ENCODE data around the gene COX6A1. TPM values are rescaled to one million over a fixed set of nuclear protein-coding genes. Genes with fewer than 3 reads are reported as not detected.
"Not testable (repeated sequence)": the region's sequence is repeated elsewhere in the genome, so short reads cannot be mapped to it uniquely, and the experiment has no call there.

COX6A1 gene
- total RNA-seq, 1 donor from 2014 or later = 231 TPM

DNA sequence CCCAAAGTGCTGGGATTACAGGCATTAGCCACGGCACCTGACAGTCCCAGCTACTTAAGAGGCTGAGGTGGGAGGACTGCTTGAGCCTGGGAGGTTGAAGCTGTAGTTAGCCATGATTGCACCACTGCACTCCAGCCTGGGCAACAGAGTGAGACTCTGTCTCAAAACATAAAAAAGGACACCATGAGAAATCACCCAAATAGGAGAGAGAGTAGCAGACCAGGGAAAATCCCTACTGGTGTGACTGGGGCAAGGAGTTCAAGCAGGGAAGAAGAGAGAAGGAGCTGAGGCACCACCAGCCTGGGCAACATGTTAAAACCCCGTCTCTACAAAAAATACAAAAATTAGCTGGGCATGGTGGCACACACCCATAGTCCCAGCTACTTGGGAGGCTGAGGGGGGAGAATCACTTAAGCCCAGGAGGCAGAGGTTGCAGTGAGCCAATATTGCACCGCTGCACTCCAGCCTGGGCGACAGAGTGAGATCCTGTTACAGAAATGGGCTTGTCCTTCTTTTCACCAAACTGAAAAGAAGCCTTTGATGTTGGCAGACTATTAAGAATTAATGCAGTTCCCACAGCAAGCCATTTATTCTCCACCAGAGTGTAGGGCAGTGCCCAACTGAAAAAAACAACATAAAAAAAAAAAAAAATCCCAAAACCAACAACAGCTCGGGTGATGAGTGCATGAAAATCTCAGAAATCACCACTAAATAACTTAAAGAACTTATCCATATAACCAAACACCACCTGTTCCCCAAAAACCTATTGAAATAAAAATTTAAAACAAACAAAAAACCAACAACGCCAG, 36.1 kb downstream of the COX6A1 start:
- Histone ChIP-seq H3K27me3 (ENCODE audit: control insufficient read depth in 3 of 3, insufficient read depth in 3 of 3, low read length in 3 of 3) (no peaks in the 10 kb centered on the region), H3K36me3 (ENCODE audit: control insufficient read depth in 3 of 3, insufficient read depth in 3 of 3, low read length in 3 of 3) (no peaks in the 10 kb centered on the region), H3K4me3 (ENCODE audit: low read length in 3 of 3) (no peak overlapping the region), H3K4me1 (ENCODE audit: control insufficient read depth in 3 of 3, insufficient read depth in 3 of 3, low read length in 3 of 3) (peaks cover 5 to 6% (median 6%) of the 10 kb centered on the region in 3 donors), H3K9ac (ENCODE audit: low read depth in 1 of 3, low read length in 3 of 3) (no peak overlapping the region), H3K27ac (ENCODE audit: low read depth, low read length) (no peak overlapping the region), H3K9me3 (ENCODE audit: control insufficient read depth in 3 of 3, low read length in 3 of 3) (no peaks in the 10 kb centered on the region)

GRCh38 chr12:120474616-120474960, 36.7 kb downstream of the COX6A1 start:
- no peak overlapping the region for H3K27ac ChIP-seq (ENCODE audit: low read depth, low read length)
- no peaks in the 10 kb centered on the region for H3K36me3 ChIP-seq (ENCODE audit: control insufficient read depth in 3 of 3, insufficient read depth in 3 of 3, low read length in 3 of 3)
- peaks cover 5 to 6% (median 6%) of the 10 kb centered on the region in 3 donors for H3K4me1 ChIP-seq (ENCODE audit: control insufficient read depth in 3 of 3, insufficient read depth in 3 of 3, low read length in 3 of 3)
- H3K9me3 ChIP-seq (ENCODE audit: control insufficient read depth in 3 of 3, low read length in 3 of 3) = no peaks in the 10 kb centered on the region
- no peak overlapping the region for H3K9ac ChIP-seq (ENCODE audit: low read depth in 1 of 3, low read length in 3 of 3)
- H3K27me3 ChIP-seq (ENCODE audit: control insufficient read depth in 3 of 3, insufficient read depth in 3 of 3, low read length in 3 of 3) = no peaks in the 10 kb centered on the region
- H3K4me3 ChIP-seq (ENCODE audit: low read length in 3 of 3) = no peak overlapping the region

DNA sequence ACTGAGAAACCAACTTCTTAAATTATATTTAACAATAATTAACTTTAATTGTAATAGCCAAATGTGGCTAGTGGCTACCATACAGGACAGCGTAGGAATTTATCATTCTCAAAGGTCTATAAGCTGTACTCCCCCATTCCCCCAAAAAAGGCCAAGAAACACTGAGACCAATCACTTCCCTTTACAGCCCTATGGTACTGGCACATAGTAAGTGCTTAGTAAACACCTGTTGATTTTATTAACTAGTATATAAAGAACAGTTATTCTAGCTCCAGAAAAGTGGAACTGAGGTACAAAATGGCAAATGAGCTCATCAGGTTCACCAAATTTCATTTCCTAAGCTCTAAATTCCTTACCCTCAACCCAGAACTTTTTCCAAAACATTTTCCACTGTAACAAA, 37.7 kb downstream of the COX6A1 start:
- H3K4me3 ChIP-seq (ENCODE audit: low read length in 3 of 3) = no peak overlapping the region
- no peaks in the 10 kb centered on the region for H3K27me3 ChIP-seq (ENCODE audit: control insufficient read depth in 3 of 3, insufficient read depth in 3 of 3, low read length in 3 of 3)
- H3K36me3 ChIP-seq (ENCODE audit: control insufficient read depth in 3 of 3, insufficient read depth in 3 of 3, low read length in 3 of 3) = no peaks in the 10 kb centered on the region
- no peak overlapping the region for H3K27ac ChIP-seq (ENCODE audit: low read depth, low read length)
- H3K9ac ChIP-seq (ENCODE audit: low read depth in 1 of 3, low read length in 3 of 3) = no peak overlapping the region
- no peaks in the 10 kb centered on the region for H3K9me3 ChIP-seq (ENCODE audit: control insufficient read depth in 3 of 3, low read length in 3 of 3)
- no peaks in the 10 kb centered on the region for H3K4me1 ChIP-seq (ENCODE audit: control insufficient read depth in 3 of 3, insufficient read depth in 3 of 3, low read length in 3 of 3)

- H3K4me3 ChIP-seq (ENCODE audit: low read length in 3 of 3) = no peak overlapping the region
- no peaks in the 10 kb centered on the region for H3K27me3 ChIP-seq (ENCODE audit: control insufficient read depth in 3 of 3, insufficient read depth in 3 of 3, low read length in 3 of 3)
- no peaks in the 10 kb centered on the region for H3K4me1 ChIP-seq (ENCODE audit: control insufficient read depth in 3 of 3, insufficient read depth in 3 of 3, low read length in 3 of 3)
- no peak overlapping the region for H3K9ac ChIP-seq (ENCODE audit: low read depth in 1 of 3, low read length in 3 of 3)
- no peak overlapping the region for H3K27ac ChIP-seq (ENCODE audit: low read depth, low read length)
- H3K9me3 ChIP-seq (ENCODE audit: control insufficient read depth in 3 of 3, low read length in 3 of 3) = no peaks in the 10 kb centered on the region
- H3K36me3 ChIP-seq (ENCODE audit: control insufficient read depth in 3 of 3, insufficient read depth in 3 of 3, low read length in 3 of 3) = peaks cover 0 to 4% (median 0%) of the 10 kb centered on the region in 3 donors
These were observed 41.5 kb downstream of the COX6A1 start for GRCh38 chr12:120479458-120479857.

DNA sequence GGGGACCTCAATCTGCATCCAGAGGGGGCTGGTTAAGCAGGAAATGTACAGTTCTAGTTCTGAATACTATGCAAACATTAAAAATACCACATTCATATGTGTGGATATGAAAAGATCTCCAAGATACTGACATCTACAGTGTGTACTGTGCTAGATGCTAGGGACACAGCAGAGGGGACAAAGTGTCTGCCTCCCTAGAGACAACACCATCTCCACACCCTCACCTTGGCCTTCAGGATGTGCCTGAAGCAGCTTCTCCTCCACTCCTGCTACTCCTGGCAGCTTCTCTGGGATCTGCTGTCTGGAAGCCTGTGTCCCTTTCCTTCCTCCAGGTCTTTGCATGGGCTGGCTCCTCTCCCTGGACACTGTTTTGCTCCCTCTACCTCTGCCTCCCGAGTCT, 42.3 kb downstream of the COX6A1 start:
- no peak overlapping the region for H3K9ac ChIP-seq (ENCODE audit: low read depth in 1 of 3, low read length in 3 of 3)
- no peak overlapping the region for H3K27ac ChIP-seq (ENCODE audit: low read depth, low read length)
- peaks cover 0 to 4% (median 0%) of the 10 kb centered on the region in 3 donors for H3K36me3 ChIP-seq (ENCODE audit: control insufficient read depth in 3 of 3, insufficient read depth in 3 of 3, low read length in 3 of 3)
- H3K9me3 ChIP-seq (ENCODE audit: control insufficient read depth in 3 of 3, low read length in 3 of 3) = no peaks in the 10 kb centered on the region
- H3K4me3 ChIP-seq (ENCODE audit: low read length in 3 of 3) = no peak overlapping the region
- no peaks in the 10 kb centered on the region for H3K4me1 ChIP-seq (ENCODE audit: control insufficient read depth in 3 of 3, insufficient read depth in 3 of 3, low read length in 3 of 3)
- no peaks in the 10 kb centered on the region for H3K27me3 ChIP-seq (ENCODE audit: control insufficient read depth in 3 of 3, insufficient read depth in 3 of 3, low read length in 3 of 3)

DNA sequence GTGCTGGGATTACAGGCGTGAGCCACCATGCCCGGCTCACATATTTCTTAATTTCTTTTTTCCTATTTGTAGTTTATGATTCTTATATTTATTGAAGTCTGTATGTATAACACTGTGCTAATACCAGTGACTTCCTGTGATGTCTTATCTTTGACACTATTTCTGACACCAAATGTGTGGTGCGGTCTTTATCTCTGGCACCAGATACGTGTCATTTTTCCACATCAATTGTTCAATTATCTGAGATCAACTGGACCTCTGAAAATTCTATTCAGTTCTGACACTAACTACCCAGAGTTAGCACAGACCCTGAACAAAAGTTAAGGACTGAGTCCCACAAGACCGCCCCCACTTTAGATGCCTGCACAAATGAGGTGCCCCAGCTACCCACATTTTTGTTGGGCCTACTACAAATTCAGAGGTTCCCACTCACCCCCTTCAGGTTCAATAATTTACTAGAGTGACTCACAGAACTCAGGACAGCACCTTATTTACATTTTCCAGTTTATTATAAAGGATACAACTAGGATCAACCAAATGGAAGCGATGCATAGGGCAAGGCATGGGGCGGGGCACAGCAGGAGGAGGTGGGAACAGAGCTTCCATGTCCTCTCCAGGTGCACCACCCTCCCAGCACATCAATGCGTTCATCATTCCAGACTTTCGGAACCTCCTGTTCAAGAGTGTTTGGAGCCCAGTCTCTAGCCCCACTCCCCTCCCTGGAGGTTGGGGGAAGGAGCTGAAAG, 43.3 kb downstream of the COX6A1 start:
- Histone ChIP-seq H3K36me3 (ENCODE audit: control insufficient read depth in 3 of 3, insufficient read depth in 3 of 3, low read length in 3 of 3) (peaks cover 0 to 4% (median 0%) of the 10 kb centered on the region in 3 donors), H3K9ac (ENCODE audit: low read depth in 1 of 3, low read length in 3 of 3) (no peak overlapping the region), H3K27ac (ENCODE audit: low read depth, low read length) (no peak overlapping the region)

GRCh38 chr12:120483621-120484020, 45.7 kb downstream of the COX6A1 start:
- no peak overlapping the region for H3K4me3 ChIP-seq (ENCODE audit: low read length in 3 of 3)
- peaks cover 0 to 9% (median 0%) of the 10 kb centered on the region in 3 donors for H3K36me3 ChIP-seq (ENCODE audit: control insufficient read depth in 3 of 3, insufficient read depth in 3 of 3, low read length in 3 of 3)
- no peaks in the 10 kb centered on the region for H3K9me3 ChIP-seq (ENCODE audit: control insufficient read depth in 3 of 3, low read length in 3 of 3)
- H3K27me3 ChIP-seq (ENCODE audit: control insufficient read depth in 3 of 3, insufficient read depth in 3 of 3, low read length in 3 of 3) = no peaks in the 10 kb centered on the region
- H3K27ac ChIP-seq (ENCODE audit: low read depth, low read length) = no peak overlapping the region
- no peak overlapping the region for H3K9ac ChIP-seq (ENCODE audit: low read depth in 1 of 3, low read length in 3 of 3)
- no peaks in the 10 kb centered on the region for H3K4me1 ChIP-seq (ENCODE audit: control insufficient read depth in 3 of 3, insufficient read depth in 3 of 3, low read length in 3 of 3)

More for the DNA sequence above, 43.3 kb downstream of the COX6A1 start:
- Histone ChIP-seq H3K4me1 (ENCODE audit: control insufficient read depth in 3 of 3, insufficient read depth in 3 of 3, low read length in 3 of 3) (no peaks in the 10 kb centered on the region), H3K9me3 (ENCODE audit: control insufficient read depth in 3 of 3, low read length in 3 of 3) (no peaks in the 10 kb centered on the region), H3K27me3 (ENCODE audit: control insufficient read depth in 3 of 3, insufficient read depth in 3 of 3, low read length in 3 of 3) (no peaks in the 10 kb centered on the region), H3K4me3 (ENCODE audit: low read length in 3 of 3) (no peak overlapping the region)

DNA sequence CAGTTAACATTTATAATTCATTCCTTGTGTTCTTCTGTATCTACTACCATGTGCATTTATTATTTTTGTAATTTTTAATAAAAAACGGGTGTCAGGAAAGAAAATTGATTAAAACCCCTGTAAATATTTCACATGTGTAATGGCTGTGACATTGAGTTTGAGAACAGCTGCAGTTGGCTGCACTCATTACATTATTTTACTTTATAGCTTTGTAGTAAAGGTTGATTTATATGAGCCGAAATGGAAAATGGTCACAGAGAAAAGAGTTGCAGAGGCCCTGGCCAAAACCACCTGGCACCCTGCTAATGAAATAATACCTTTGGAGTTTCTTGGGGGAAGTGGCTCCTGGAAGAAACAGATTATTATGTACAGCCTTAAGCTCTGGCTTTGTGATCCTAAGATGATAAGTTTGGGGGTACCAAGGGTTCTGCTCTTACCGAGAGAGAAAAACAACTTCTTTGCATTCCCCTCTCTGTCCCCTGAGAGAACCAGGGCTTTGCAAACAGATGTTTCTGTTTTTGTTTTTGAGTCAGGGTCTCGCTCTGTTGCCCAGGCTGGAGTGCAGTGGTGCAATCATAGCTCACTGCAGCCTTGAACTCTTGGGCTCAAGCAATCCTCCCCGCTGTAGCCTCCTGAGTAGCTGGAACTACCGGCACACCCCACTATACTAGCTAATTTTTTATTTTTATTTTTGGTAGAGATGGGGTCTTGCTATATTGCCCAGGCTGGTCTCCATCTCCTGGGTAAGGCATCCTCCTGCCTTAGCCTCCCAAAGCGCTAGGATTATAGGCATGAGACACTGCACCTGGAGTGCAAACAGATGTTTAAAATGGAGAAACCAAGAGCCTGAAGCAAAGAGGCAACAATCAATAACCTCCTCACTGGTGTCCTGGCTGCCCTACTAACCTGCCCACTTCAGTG, 48.3 kb downstream of the COX6A1 start:
- H3K36me3 ChIP-seq (ENCODE audit: control insufficient read depth in 3 of 3, insufficient read depth in 3 of 3, low read length in 3 of 3) = peaks cover 0 to 18% (median 3%) of the 10 kb centered on the region in 3 donors

DNA sequence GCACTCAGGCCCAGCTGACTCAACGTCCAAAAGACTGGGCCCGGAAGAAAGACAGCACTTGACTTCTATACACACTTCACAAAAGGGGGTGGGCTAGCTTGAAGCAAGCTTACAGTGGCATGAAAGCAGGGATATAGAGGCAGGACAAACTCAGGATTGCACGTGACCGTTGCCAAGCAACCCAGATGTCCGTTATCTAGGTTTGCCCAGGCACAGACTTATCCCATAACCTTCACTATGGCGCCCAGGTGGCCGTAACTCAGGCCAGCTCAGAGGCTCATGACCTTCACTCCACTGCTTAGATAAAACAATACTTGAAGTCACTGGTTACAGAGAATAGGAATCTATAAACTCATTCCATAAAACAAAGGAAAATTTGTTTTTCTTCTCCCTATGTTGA, 49.6 kb downstream of the COX6A1 start:
- H3K27me3 ChIP-seq (ENCODE audit: control insufficient read depth in 3 of 3, insufficient read depth in 3 of 3, low read length in 3 of 3); H3K9ac ChIP-seq (ENCODE audit: low read depth in 1 of 3, low read length in 3 of 3); H3K27ac ChIP-seq (ENCODE audit: low read depth, low read length); H3K4me3 ChIP-seq (ENCODE audit: low read length in 3 of 3); H3K9me3 ChIP-seq (ENCODE audit: control insufficient read depth in 3 of 3, low read length in 3 of 3): not testable (repeated sequence)
- H3K36me3 ChIP-seq (ENCODE audit: control insufficient read depth in 3 of 3, insufficient read depth in 3 of 3, low read length in 3 of 3) = peaks cover 0 to 19% (median 3%) of the 10 kb centered on the region in 3 donors
- peaks cover 4 to 11% (median 4%) of the 10 kb centered on the region in 3 donors for H3K4me1 ChIP-seq (ENCODE audit: control insufficient read depth in 3 of 3, insufficient read depth in 3 of 3, low read length in 3 of 3)

More for the DNA sequence above, 48.3 kb downstream of the COX6A1 start:
- Histone ChIP-seq H3K4me1 (ENCODE audit: control insufficient read depth in 3 of 3, insufficient read depth in 3 of 3, low read length in 3 of 3) (peaks cover 0 to 5% (median 2%) of the 10 kb centered on the region in 3 donors), H3K27me3 (ENCODE audit: control insufficient read depth in 3 of 3, insufficient read depth in 3 of 3, low read length in 3 of 3) (no peaks in the 10 kb centered on the region), H3K9me3 (ENCODE audit: control insufficient read depth in 3 of 3, low read length in 3 of 3) (no peaks in the 10 kb centered on the region), H3K4me3 (ENCODE audit: low read length in 3 of 3) (no peak overlapping the region), H3K9ac (ENCODE audit: low read depth in 1 of 3, low read length in 3 of 3) (no peak overlapping the region), H3K27ac (ENCODE audit: low read depth, low read length) (no peak overlapping the region)
